ENCODE data around the gene MAP7.

DNA sequence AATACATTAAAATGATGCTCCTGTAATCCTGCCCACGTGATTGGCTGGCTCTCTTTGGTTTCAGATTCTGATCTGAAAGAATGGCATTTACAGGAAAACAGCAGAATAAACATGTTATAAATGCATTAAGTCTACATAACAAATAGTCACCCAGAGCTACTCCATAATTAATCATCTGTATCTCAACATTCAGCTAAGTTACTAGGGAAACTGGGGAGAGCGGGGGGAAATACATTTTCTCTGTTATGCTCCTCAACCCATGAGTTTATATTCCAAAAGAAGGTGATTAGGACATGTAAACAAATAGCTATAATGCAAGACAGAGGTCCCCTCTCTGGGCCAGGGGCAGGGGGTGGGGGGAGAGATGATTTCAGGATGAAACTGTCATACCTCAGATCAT, 58.5 kb downstream of the MAP7 start:
- TF ChIP-seq CTCF (IDR thresholded peaks at IDR 0.05) (no peak), POLR2A (IDR thresholded peaks at IDR 0.05) (no peak)

All from Peyer's patch (tissue), 4 donors.